ENCODE measurements around the gene GNA15. TPM values are rescaled to one million over a fixed set of nuclear protein-coding genes. Genes with fewer than 3 reads are reported as not detected.

Gene GNA15
- total RNA-seq, 1 experiment from 2014 or later = 0.22 TPM

DNA sequence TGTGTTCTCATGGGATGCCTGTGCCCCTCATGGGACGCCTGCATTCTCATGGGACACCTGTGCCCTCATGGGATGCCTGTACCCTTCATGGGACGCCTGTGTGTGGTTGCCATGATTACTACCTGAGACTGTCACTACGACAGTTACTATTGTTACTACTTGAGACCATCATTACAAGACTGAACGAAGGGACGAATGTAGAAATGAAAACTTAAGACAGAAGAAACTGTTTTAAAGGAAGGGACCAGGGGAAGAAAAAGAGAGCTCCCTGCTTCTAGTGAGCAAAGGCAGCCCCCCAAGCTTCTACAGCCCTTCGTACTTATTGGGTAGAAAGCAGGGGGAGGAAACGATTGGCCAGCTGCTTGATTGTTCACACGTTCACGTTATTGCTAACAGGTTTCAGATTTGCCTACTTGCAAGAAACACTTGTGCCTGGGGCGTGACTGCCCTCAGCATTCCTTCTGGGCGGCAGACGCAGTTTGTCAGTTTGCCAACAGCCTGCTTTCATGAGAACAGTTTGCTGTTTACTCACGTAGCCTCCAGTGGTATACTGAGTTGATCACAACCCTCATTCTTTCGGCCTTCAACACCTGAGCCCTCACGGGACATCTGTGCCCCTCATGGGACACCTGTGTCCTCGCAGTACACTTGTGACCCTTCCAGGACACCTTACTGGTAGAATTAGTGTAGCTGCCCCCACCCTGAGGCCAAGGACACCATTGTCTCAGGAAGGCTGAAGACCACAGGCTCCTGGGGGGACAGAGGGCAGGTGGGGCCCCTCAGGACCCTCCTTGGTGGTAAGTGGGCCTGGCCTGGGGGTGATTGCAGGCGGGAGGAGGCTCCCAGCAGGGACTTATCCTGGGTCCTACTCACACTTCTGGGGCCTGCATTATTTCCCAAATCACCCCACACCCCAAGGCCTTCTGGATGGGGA lies 40.2 kb downstream of the GNA15 start:
- Mint-ChIP-seq H3K4me3 (no peak overlapping the region), H3K27me3 (ENCODE audit: low read depth) (no peaks in the 10 kb centered on the region), H3K4me1 (no peaks in the 10 kb centered on the region), H3K9me3 (no peaks in the 10 kb centered on the region), H3K27ac (no peak overlapping the region), H3K36me3 (no peaks in the 10 kb centered on the region)
- no peak for TF ChIP-seq FOXP1 (CRISPR knock-in tag; IDR thresholded peaks at IDR 0.05; ENCODE audit: borderline replicate concordance)
- TF ChIP-seq, protein P1, sequence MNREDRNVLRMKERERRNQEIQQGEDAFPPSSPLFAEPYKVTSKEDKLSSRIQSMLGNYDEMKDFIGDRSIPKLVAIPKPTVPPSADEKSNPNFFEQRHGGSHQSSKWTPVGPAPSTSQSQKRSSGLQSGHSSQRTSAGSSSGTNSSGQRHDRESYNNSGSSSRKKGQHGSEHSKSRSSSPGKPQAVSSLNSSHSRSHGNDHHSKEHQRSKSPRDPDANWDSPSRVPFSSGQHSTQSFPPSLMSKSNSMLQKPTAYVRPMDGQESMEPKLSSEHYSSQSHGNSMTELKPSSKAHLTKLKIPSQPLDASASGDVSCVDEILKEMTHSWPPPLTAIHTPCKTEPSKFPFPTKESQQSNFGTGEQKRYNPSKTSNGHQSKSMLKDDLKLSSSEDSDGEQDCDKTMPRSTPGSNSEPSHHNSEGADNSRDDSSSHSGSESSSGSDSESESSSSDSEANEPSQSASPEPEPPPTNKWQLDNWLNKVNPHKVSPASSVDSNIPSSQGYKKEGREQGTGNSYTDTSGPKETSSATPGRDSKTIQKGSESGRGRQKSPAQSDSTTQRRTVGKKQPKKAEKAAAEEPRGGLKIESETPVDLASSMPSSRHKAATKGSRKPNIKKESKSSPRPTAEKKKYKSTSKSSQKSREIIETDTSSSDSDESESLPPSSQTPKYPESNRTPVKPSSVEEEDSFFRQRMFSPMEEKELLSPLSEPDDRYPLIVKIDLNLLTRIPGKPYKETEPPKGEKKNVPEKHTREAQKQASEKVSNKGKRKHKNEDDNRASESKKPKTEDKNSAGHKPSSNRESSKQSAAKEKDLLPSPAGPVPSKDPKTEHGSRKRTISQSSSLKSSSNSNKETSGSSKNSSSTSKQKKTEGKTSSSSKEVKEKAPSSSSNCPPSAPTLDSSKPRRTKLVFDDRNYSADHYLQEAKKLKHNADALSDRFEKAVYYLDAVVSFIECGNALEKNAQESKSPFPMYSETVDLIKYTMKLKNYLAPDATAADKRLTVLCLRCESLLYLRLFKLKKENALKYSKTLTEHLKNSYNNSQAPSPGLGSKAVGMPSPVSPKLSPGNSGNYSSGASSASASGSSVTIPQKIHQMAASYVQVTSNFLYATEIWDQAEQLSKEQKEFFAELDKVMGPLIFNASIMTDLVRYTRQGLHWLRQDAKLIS (CRISPR knock-in tag; IDR thresholded peaks at IDR 0.05; ENCODE audit: borderline replicate concordance) = no peak
- TF ChIP-seq, protein P2, sequence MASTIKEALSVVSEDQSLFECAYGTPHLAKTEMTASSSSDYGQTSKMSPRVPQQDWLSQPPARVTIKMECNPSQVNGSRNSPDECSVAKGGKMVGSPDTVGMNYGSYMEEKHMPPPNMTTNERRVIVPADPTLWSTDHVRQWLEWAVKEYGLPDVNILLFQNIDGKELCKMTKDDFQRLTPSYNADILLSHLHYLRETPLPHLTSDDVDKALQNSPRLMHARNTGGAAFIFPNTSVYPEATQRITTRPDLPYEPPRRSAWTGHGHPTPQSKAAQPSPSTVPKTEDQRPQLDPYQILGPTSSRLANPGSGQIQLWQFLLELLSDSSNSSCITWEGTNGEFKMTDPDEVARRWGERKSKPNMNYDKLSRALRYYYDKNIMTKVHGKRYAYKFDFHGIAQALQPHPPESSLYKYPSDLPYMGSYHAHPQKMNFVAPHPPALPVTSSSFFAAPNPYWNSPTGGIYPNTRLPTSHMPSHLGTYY (CRISPR knock-in tag; IDR thresholded peaks at IDR 0.05) = no peak
- TF ChIP-seq NFE2L1 (CRISPR knock-in tag; IDR thresholded peaks at IDR 0.05) = no peak
- TF ChIP-seq EMX1 (CRISPR knock-in tag; IDR thresholded peaks at IDR 0.05) = no peak
- no peak for TF ChIP-seq NR3C1 (CRISPR knock-in tag; conservative IDR thresholded peaks at IDR 0.05; ENCODE audit: low read depth)
- TF ChIP-seq SMAD4 (CRISPR knock-in tag; IDR thresholded peaks at IDR 0.05) = no peak
- TF ChIP-seq, protein P3, sequence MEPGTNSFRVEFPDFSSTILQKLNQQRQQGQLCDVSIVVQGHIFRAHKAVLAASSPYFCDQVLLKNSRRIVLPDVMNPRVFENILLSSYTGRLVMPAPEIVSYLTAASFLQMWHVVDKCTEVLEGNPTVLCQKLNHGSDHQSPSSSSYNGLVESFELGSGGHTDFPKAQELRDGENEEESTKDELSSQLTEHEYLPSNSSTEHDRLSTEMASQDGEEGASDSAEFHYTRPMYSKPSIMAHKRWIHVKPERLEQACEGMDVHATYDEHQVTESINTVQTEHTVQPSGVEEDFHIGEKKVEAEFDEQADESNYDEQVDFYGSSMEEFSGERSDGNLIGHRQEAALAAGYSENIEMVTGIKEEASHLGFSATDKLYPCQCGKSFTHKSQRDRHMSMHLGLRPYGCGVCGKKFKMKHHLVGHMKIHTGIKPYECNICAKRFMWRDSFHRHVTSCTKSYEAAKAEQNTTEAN (CRISPR knock-in tag; IDR thresholded peaks at IDR 0.05) = no peak
- TF ChIP-seq, protein P4, sequence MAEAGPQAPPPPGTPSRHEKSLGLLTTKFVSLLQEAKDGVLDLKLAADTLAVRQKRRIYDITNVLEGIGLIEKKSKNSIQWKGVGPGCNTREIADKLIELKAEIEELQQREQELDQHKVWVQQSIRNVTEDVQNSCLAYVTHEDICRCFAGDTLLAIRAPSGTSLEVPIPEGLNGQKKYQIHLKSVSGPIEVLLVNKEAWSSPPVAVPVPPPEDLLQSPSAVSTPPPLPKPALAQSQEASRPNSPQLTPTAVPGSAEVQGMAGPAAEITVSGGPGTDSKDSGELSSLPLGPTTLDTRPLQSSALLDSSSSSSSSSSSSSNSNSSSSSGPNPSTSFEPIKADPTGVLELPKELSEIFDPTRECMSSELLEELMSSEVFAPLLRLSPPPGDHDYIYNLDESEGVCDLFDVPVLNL (CRISPR knock-in tag; IDR thresholded peaks at IDR 0.05; ENCODE audit: borderline replicate concordance, low read depth) = no peak
- TF ChIP-seq, protein P5, sequence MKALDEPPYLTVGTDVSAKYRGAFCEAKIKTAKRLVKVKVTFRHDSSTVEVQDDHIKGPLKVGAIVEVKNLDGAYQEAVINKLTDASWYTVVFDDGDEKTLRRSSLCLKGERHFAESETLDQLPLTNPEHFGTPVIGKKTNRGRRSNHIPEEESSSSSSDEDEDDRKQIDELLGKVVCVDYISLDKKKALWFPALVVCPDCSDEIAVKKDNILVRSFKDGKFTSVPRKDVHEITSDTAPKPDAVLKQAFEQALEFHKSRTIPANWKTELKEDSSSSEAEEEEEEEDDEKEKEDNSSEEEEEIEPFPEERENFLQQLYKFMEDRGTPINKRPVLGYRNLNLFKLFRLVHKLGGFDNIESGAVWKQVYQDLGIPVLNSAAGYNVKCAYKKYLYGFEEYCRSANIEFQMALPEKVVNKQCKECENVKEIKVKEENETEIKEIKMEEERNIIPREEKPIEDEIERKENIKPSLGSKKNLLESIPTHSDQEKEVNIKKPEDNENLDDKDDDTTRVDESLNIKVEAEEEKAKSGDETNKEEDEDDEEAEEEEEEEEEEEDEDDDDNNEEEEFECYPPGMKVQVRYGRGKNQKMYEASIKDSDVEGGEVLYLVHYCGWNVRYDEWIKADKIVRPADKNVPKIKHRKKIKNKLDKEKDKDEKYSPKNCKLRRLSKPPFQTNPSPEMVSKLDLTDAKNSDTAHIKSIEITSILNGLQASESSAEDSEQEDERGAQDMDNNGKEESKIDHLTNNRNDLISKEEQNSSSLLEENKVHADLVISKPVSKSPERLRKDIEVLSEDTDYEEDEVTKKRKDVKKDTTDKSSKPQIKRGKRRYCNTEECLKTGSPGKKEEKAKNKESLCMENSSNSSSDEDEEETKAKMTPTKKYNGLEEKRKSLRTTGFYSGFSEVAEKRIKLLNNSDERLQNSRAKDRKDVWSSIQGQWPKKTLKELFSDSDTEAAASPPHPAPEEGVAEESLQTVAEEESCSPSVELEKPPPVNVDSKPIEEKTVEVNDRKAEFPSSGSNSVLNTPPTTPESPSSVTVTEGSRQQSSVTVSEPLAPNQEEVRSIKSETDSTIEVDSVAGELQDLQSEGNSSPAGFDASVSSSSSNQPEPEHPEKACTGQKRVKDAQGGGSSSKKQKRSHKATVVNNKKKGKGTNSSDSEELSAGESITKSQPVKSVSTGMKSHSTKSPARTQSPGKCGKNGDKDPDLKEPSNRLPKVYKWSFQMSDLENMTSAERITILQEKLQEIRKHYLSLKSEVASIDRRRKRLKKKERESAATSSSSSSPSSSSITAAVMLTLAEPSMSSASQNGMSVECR (CRISPR knock-in tag; IDR thresholded peaks at IDR 0.05; ENCODE audit: borderline replicate concordance) = no peak
- TF ChIP-seq ZNF396 (CRISPR knock-in tag; IDR thresholded peaks at IDR 0.05; ENCODE audit: borderline replicate concordance) = no peak
- TF ChIP-seq ELF4 (CRISPR knock-in tag; IDR thresholded peaks at IDR 0.05; ENCODE audit: low read depth) = no peak
- DNase-seq (ENCODE audit: low spot score) = no peak
- POLR2A ChIA-PET = no interaction called here
- no peak for ATAC-seq
- CTCF ChIA-PET = interaction anchor here (1.0 kb wide), 1 partner anchor 47 kb away, joined by 5 read pairs; no protein-coding TSS in a partner anchor

Data from WTC11 (cell line).